ENCODE results near the gene FOXK1. TPM values are rescaled to one million over a fixed set of nuclear protein-coding genes. Genes with fewer than 3 reads are reported as not detected.

FOXK1 gene
- total RNA-seq, 5 donors from 2014 or later (not counting 1 experiment from before 2014, with no cell fraction given), result 63.9 to 79.7 (median 74.2) TPM

DNA sequence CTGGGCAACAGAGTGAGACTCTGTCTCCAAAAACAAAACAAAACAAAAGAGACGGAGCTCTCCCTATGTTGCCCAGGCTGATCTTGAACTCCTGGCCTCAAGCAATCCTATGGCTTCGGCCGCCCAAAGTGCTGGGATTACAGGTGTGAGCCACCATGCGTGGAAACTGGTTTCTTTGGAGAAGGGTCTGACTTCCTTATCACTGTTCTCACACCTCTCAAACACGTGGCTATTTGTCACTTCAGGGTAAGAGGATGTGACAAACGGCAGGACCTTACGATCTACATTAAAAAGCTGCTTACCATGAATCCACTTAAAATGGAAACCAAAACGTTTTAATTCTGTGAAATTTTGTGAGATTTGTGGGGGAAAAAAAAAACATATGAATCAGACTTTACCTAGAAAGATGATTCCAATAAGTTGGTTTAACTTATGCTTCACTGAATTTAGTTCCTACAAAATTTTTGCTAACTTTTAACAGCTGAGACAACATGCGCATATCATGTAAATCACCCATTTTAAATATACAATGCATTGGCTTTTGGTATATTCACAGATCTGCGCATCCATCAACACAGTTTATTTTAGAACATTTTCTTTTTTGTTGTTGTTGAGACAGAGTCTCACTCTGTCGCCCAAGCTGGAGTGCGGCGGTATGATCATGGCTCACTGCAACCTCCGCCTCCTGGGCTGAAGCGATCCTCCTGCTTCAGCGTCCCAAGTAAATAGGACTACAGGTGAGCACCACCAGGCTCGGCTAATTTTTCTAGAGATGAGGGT is 18.7 kb upstream of the FOXK1 start:
- WGBS (ENCODE audit: insufficient coverage), result 98% methylated on average over 7 of the region's 17 CpGs
- Mint-ChIP-seq H3K27me3 (peaks cover 0 to 4% of the 10 kb centered on the region in 2 donors), H3K4me1 (peaks cover 0 to 3% (median 0%) of the 10 kb centered on the region in 3 donors), H3K27ac (no peak overlapping the region), H3K36me3 (peaks cover 4% of the 10 kb centered on the region), H3K4me3 (no peak overlapping the region), H3K9me3 (peaks cover 6 to 13% (median 12%) of the 10 kb centered on the region in 3 donors)
- H3K27me3 ChIP-seq (replicated peaks in 1 of 2; ENCODE audit: control insufficient read depth in 2 of 2, extremely low read depth in 1 of 2, insufficient read depth in 2 of 2, low read length in 1 of 2), result peaks cover 0 to 13% of the 10 kb centered on the region in 2 experiments
- H3K4me3 ChIP-seq (ENCODE audit: control insufficient read depth in 1 of 2, extremely low read depth in 1 of 2, low read length in 1 of 2), result no peak overlapping the region
- H3K27ac ChIP-seq (ENCODE audit: low read length), result no peak overlapping the region
- no peaks in the 10 kb centered on the region for H3K36me3 ChIP-seq (ENCODE audit: control insufficient read depth in 2 of 2, extremely low read depth in 1 of 2, insufficient read depth in 1 of 2, low read length in 1 of 2)
- CTCF ChIA-PET, result interaction anchor here in 1 of 2 donors (0.8 kb wide), 1 partner anchor 14 kb away, joined by 4 read pairs; no protein-coding TSS in a partner anchor
- H3K4me1 ChIP-seq (ENCODE audit: control insufficient read depth in 1 of 2, extremely low read depth in 1 of 2, insufficient read depth in 2 of 2, low read length in 2 of 2), result no peaks in the 10 kb centered on the region
- DNase-seq, result no peak
- peaks cover 2% of the 10 kb centered on the region for H3K9me3 ChIP-seq
- no peak for ATAC-seq (replicated peaks in 1 of 4)
- POLR2A ChIA-PET, result no interaction called here

GRCh38 chr7:4665661-4666060 is 16.4 kb upstream of the FOXK1 start:
- Mint-ChIP-seq H3K4me3 (no peak overlapping the region), H3K36me3 (no peaks in the 10 kb centered on the region), H3K9me3 (peaks cover 0 to 3% (median 0%) of the 10 kb centered on the region in 3 donors), H3K27me3 (peaks cover 0 to 7% of the 10 kb centered on the region in 2 donors), H3K27ac (no peak overlapping the region), H3K4me1 (no peaks in the 10 kb centered on the region)
- DNase-seq (no peak), ATAC-seq (replicated peaks in 1 of 4) (no peak)
- ChIA-PET CTCF (no interaction called here), POLR2A (no interaction called here)
- WGBS (ENCODE audit: insufficient coverage), result no CpG with 5 or more reads among the region's 2 CpGs
- Histone ChIP-seq H3K4me1 (ENCODE audit: control insufficient read depth in 1 of 2, extremely low read depth in 1 of 2, insufficient read depth in 2 of 2, low read length in 2 of 2) (no peaks in the 10 kb centered on the region), H3K4me3 (ENCODE audit: control insufficient read depth in 1 of 2, extremely low read depth in 1 of 2, low read length in 1 of 2) (no peak overlapping the region), H3K27me3 (replicated peaks in 1 of 2; ENCODE audit: control insufficient read depth in 2 of 2, extremely low read depth in 1 of 2, insufficient read depth in 2 of 2, low read length in 1 of 2) (peaks cover 0 to 12% of the 10 kb centered on the region in 2 experiments), H3K9me3 (no peaks in the 10 kb centered on the region), H3K36me3 (ENCODE audit: control insufficient read depth in 2 of 2, extremely low read depth in 1 of 2, insufficient read depth in 1 of 2, low read length in 1 of 2) (no peaks in the 10 kb centered on the region), H3K27ac (ENCODE audit: low read length) (no peak overlapping the region)

GRCh38 chr7:4667776-4668509 is 14.2 kb upstream of the FOXK1 start:
- Histone ChIP-seq H3K4me1 (ENCODE audit: control insufficient read depth in 1 of 2, extremely low read depth in 1 of 2, insufficient read depth in 2 of 2, low read length in 2 of 2) (no peaks in the 10 kb centered on the region), H3K36me3 (ENCODE audit: control insufficient read depth in 2 of 2, extremely low read depth in 1 of 2, insufficient read depth in 1 of 2, low read length in 1 of 2) (no peaks in the 10 kb centered on the region), H3K27me3 (replicated peaks in 1 of 2; ENCODE audit: control insufficient read depth in 2 of 2, extremely low read depth in 1 of 2, insufficient read depth in 2 of 2, low read length in 1 of 2) (peaks cover 0 to 16% of the 10 kb centered on the region in 2 experiments), H3K27ac (ENCODE audit: low read length) (no peak overlapping the region), H3K4me3 (ENCODE audit: control insufficient read depth in 1 of 2, extremely low read depth in 1 of 2, low read length in 1 of 2) (no peak overlapping the region), H3K9me3 (no peaks in the 10 kb centered on the region)
- H3K4me1 Mint-ChIP-seq, result no peaks in the 10 kb centered on the region
- peaks cover 0 to 5% (median 0%) of the 10 kb centered on the region in 3 donors for H3K9me3 Mint-ChIP-seq
- H3K4me3 Mint-ChIP-seq, result no peak overlapping the region
- DNase-seq, result no peak
- ChIA-PET CTCF (interaction anchor here in 1 of 2 donors (0.7 kb wide), 1 partner anchor 113 kb away, joined by 5 read pairs; no protein-coding TSS in a partner anchor), POLR2A (interaction anchor here (0.6 kb wide), 3 partner anchors 22 to 125 kb away, joined by 3 to 4 read pairs (median 3); no protein-coding TSS in a partner anchor)
- no peaks in the 10 kb centered on the region for H3K36me3 Mint-ChIP-seq
- ATAC-seq (replicated peaks in 1 of 4), result no peak
- 86% methylated on average over 14 of the region's 19 CpGs for WGBS (ENCODE audit: insufficient coverage)
- H3K27me3 Mint-ChIP-seq, result peaks cover 0 to 10% of the 10 kb centered on the region in 2 donors
- no peak overlapping the region for H3K27ac Mint-ChIP-seq

DNA sequence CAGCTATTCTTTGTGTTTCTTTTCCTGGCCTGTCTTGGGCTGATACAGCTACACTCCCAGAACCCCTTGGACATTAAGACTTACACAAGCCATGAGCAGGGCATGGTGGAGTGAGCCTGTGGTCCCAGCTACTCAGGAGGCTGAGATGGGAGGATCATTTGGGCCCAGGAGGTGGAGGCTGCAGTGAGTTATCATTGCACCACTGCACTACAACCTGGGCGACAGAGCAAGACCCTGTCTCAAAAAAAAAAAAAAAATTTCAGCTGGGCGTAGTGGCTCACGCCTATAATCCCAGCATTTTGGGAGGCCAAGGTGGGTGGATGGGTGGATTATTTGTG is 13.6 kb upstream of the FOXK1 start:
- Histone ChIP-seq H3K27ac (ENCODE audit: low read length) (no peak overlapping the region), H3K4me3 (ENCODE audit: control insufficient read depth in 1 of 2, extremely low read depth in 1 of 2, low read length in 1 of 2) (no peak overlapping the region), H3K4me1 (ENCODE audit: control insufficient read depth in 1 of 2, extremely low read depth in 1 of 2, insufficient read depth in 2 of 2, low read length in 2 of 2) (no peaks in the 10 kb centered on the region), H3K36me3 (ENCODE audit: control insufficient read depth in 2 of 2, extremely low read depth in 1 of 2, insufficient read depth in 1 of 2, low read length in 1 of 2) (no peaks in the 10 kb centered on the region), H3K27me3 (replicated peaks in 1 of 2; ENCODE audit: control insufficient read depth in 2 of 2, extremely low read depth in 1 of 2, insufficient read depth in 2 of 2, low read length in 1 of 2) (peaks cover 0 to 21% of the 10 kb centered on the region in 2 experiments), H3K9me3 (no peaks in the 10 kb centered on the region)
- DNase-seq (no peak), ATAC-seq (replicated peaks in 1 of 4) (no peak)
- Mint-ChIP-seq H3K27me3 (peaks cover 0 to 10% of the 10 kb centered on the region in 2 donors), H3K4me1 (no peaks in the 10 kb centered on the region), H3K9me3 (peaks cover 0 to 5% (median 0%) of the 10 kb centered on the region in 3 donors), H3K36me3 (no peaks in the 10 kb centered on the region), H3K4me3 (no peak overlapping the region), H3K27ac (no peak overlapping the region)
- ChIA-PET POLR2A (no interaction called here), CTCF (interaction anchor here in 1 of 2 donors (0.7 kb wide), 1 partner anchor 113 kb away, joined by 5 read pairs; no protein-coding TSS in a partner anchor)
- 100% methylated on average over 1 of the region's 3 CpGs for WGBS (ENCODE audit: insufficient coverage)

- POLR2A ChIA-PET, result interaction anchor here in 1 of 2 donors (0.6 kb wide), 1 partner anchor 16 kb away, joined by 3 read pairs; no protein-coding TSS in a partner anchor
- Histone ChIP-seq H3K27ac (ENCODE audit: low read length) (no peak overlapping the region), H3K9me3 (no peaks in the 10 kb centered on the region), H3K27me3 (replicated peaks in 1 of 2; ENCODE audit: control insufficient read depth in 2 of 2, extremely low read depth in 1 of 2, insufficient read depth in 2 of 2, low read length in 1 of 2) (peaks cover 0 to 24% of the 10 kb centered on the region in 2 experiments), H3K36me3 (ENCODE audit: control insufficient read depth in 2 of 2, extremely low read depth in 1 of 2, insufficient read depth in 1 of 2, low read length in 1 of 2) (no peaks in the 10 kb centered on the region), H3K4me1 (ENCODE audit: control insufficient read depth in 1 of 2, extremely low read depth in 1 of 2, insufficient read depth in 2 of 2, low read length in 2 of 2) (no peaks in the 10 kb centered on the region), H3K4me3 (ENCODE audit: control insufficient read depth in 1 of 2, extremely low read depth in 1 of 2, low read length in 1 of 2) (no peak overlapping the region)
- no peaks in the 10 kb centered on the region for H3K36me3 Mint-ChIP-seq
- ATAC-seq (replicated peaks in 1 of 4) (no peak), DNase-seq (no peak)
- H3K27me3 Mint-ChIP-seq, result peaks cover 0 to 6% of the 10 kb centered on the region in 2 donors
- no peak overlapping the region for H3K27ac Mint-ChIP-seq
- CTCF ChIA-PET, result no interaction called here
- no CpG with 5 or more reads among the region's 4 CpGs for WGBS (ENCODE audit: insufficient coverage)
- peaks cover 0 to 5% (median 0%) of the 10 kb centered on the region in 3 donors for H3K9me3 Mint-ChIP-seq
- H3K4me3 Mint-ChIP-seq, result no peak overlapping the region
- H3K4me1 Mint-ChIP-seq, result no peaks in the 10 kb centered on the region
Observed at GRCh38 chr7:4670791-4671190, 11.3 kb upstream of the FOXK1 start.

- no peak for DNase-seq
- Mint-ChIP-seq H3K4me1 (peaks cover 0 to 4% (median 0%) of the 10 kb centered on the region in 3 donors), H3K9me3 (peaks cover 0 to 1% (median 0%) of the 10 kb centered on the region in 3 donors), H3K27me3 (peaks cover 0 to 2% of the 10 kb centered on the region in 2 donors), H3K36me3 (no peaks in the 10 kb centered on the region), H3K4me3 (no peak overlapping the region), H3K27ac (no peak overlapping the region)
- WGBS (ENCODE audit: insufficient coverage), result 96% methylated on average over 5 of the region's 8 CpGs
- ATAC-seq (replicated peaks in 1 of 4), result no peak
- ChIA-PET POLR2A (no interaction called here), CTCF (interaction anchor here in 1 of 2 donors (0.6 kb wide), 1 partner anchor 424 kb away, joined by 7 read pairs; no protein-coding TSS in a partner anchor)
- H3K4me1 ChIP-seq (ENCODE audit: control insufficient read depth in 1 of 2, extremely low read depth in 1 of 2, insufficient read depth in 2 of 2, low read length in 2 of 2), result no peaks in the 10 kb centered on the region
- H3K9me3 ChIP-seq, result no peaks in the 10 kb centered on the region
- no peak overlapping the region for H3K4me3 ChIP-seq (ENCODE audit: control insufficient read depth in 1 of 2, extremely low read depth in 1 of 2, low read length in 1 of 2)
- H3K27ac ChIP-seq (ENCODE audit: low read length), result no peak overlapping the region
- H3K36me3 ChIP-seq (ENCODE audit: control insufficient read depth in 2 of 2, extremely low read depth in 1 of 2, insufficient read depth in 1 of 2, low read length in 1 of 2), result no peaks in the 10 kb centered on the region
- H3K27me3 ChIP-seq (replicated peaks in 1 of 2; ENCODE audit: control insufficient read depth in 2 of 2, extremely low read depth in 1 of 2, insufficient read depth in 2 of 2, low read length in 1 of 2), result peaks cover 0 to 16% of the 10 kb centered on the region in 2 experiments
Observed at GRCh38 chr7:4675771-4676367, 6.2 kb upstream of the FOXK1 start.

Data from T-cell (primary cell).